Activated CD8-positive, alpha-beta memory T cell treated with anti-CD3 and anti-CD28 coated beads, Interleukin-2, amount 10 ng/mL, durations not matched to agents 7 days and 5 days (primary cell): ENCODE data around the gene EVL. TPM values are rescaled to one million over a fixed set of nuclear protein-coding genes. Genes with fewer than 3 reads are reported as not detected.

ENCODE experiments used
- ATAC-seq: fragments of 150-1000 bp; cut with Tn5 transposase; one replicate; pipeline ENCODE4 v1.10.0; 2021; ENCODE audit warnings: moderate library complexity
- CTCF ChIA-PET: fragments of 350-600 bp; sonication (Branson Sonifier 250); formaldehyde crosslinking; loops from one replicate; lab custom pipeline; 2021; ENCODE audit warnings: antibody characterized with exemption; lab: Charles Lee
- DNase-seq: peaks from one replicate; pipeline ENCODE4 v3.0.0-alpha.2; 2020
- H3K27ac Mint-ChIP-seq: one replicate; pipeline ENCODE4 v1.8.0; 2021; ENCODE audit warnings: mild to moderate bottlenecking, mixed read lengths
- H3K27me3 Mint-ChIP-seq: one replicate; pipeline ENCODE4 v1.8.0; 2021; ENCODE audit warnings: mixed read lengths
- H3K36me3 Mint-ChIP-seq: one replicate; pipeline ENCODE4 v1.8.0; 2021; ENCODE audit warnings: mild to moderate bottlenecking, mixed read lengths
- H3K4me1 Mint-ChIP-seq: one replicate; pipeline ENCODE4 v1.8.0; 2021; ENCODE audit warnings: mixed read lengths
- H3K4me3 Mint-ChIP-seq: one replicate; pipeline ENCODE4 v1.8.0; 2021; ENCODE audit warnings: mild to moderate bottlenecking, moderate library complexity, mixed read lengths
- H3K9me3 Mint-ChIP-seq: one replicate; pipeline ENCODE4 v1.8.0; 2022; ENCODE audit warnings: low read depth, mixed read lengths
- total RNA-seq, 2 experiments: library from RNA; stranded (reverse); gene quantifications; one replicate each; pipeline ENCODE4 v1.2.3, GENCODE V29; 2021

Gene EVL
- total RNA-seq, 2 experiments from 2014 or later: 774 to 910 TPM

DNA sequence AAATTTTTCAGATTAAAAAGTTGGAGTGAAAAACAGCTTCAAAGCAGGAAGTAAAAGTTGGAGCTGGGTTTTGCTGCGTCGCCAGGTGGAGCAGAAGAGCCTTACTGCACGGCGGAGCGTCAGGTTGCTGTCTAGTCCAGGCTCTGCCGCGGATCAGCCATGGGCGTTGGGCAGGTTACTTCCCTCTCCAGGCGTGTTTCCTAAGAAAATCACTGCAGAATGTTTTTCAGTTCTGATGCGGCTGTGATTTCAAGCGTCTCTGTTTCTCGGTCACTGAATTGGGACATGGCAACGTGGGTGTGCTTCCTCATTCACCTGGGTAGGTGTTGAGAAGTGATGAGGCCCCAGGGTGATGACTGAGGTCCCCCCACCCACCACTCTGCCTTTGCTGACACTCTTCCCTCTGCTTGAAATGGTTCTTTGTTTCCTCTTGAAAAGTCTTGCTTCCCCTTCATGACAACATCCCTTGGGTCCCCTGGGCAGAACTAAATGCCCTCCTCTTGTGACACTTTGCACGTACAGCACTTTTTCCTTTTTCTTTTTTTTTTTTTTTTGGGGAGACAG, 7.6 kb downstream of the EVL start:
- peak overlapping the region; percentile 76 for H3K4me3 Mint-ChIP-seq
- H3K9me3 Mint-ChIP-seq: no peaks in the 10 kb centered on the region
- peaks cover 77% of the 10 kb centered on the region for H3K4me1 Mint-ChIP-seq
- H3K27me3 Mint-ChIP-seq: no peaks in the 10 kb centered on the region
- H3K36me3 Mint-ChIP-seq: peaks cover 84% of the 10 kb centered on the region
- peak overlapping the region; percentile 82 for H3K27ac Mint-ChIP-seq
- CTCF ChIA-PET: interaction anchor here (0.6 to 25.9 kb wide), 16 partner anchors 3 to 160 kb away, joined by 3 to 607 read pairs (median 4); partner anchors contain the start of gene EVL
- no peak for ATAC-seq
- DNase-seq: peak; percentile 76

DNA sequence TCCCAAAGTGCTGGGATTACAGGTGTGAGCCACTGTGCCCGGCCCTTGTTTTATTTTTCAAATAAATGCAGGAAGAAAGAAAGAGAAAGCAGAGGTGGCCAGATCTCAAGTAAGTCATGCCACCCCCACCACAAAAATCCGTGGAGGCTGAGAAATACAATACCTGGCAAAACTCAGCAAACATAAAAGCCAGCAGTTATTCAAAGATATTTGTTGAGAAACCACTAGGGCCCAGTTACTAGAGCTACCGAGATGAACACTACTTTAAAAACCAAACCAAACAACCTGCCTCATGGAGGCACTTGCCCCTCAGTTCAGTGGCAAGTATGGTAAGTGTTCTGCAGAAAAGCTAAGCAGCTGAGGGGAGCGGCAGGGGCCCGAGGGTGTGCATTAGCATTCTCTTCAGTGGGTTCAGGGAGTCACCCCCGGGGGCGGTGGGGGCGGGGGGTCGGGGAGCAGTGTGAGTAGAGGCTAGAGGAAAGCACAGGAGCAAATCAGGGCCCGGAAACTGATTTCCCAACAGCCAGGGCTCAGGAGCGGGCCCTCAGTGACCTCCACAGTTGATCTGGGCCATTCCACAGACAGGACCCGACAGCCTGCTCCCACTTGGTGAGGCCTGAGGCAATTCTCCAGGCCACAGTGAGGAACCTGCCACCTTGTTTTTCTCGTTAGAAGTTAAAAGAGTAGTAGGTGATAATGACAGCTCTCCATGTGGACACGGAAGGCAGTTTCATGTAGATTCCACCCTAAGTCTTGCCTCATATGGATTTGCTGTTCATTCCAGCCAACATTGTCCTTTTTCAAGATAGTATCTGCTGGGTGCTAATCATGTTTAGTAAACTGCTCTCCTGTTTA, 8.6 kb downstream of the EVL start:
- H3K36me3 Mint-ChIP-seq: peaks cover 84% of the 10 kb centered on the region
- H3K4me3 Mint-ChIP-seq: peak overlapping the region; percentile 76
- no peaks in the 10 kb centered on the region for H3K9me3 Mint-ChIP-seq
- CTCF ChIA-PET: interaction anchor here (0.6 to 25.9 kb wide), 8 partner anchors 2 to 148 kb away, joined by 3 to 607 read pairs (median 14); partner anchors contain the start of gene EVL
- ATAC-seq: no peak
- H3K27me3 Mint-ChIP-seq: no peaks in the 10 kb centered on the region
- H3K4me1 Mint-ChIP-seq: peaks cover 80% of the 10 kb centered on the region
- no peak for DNase-seq
- peak overlapping the region; percentile 89 for H3K27ac Mint-ChIP-seq

DNA sequence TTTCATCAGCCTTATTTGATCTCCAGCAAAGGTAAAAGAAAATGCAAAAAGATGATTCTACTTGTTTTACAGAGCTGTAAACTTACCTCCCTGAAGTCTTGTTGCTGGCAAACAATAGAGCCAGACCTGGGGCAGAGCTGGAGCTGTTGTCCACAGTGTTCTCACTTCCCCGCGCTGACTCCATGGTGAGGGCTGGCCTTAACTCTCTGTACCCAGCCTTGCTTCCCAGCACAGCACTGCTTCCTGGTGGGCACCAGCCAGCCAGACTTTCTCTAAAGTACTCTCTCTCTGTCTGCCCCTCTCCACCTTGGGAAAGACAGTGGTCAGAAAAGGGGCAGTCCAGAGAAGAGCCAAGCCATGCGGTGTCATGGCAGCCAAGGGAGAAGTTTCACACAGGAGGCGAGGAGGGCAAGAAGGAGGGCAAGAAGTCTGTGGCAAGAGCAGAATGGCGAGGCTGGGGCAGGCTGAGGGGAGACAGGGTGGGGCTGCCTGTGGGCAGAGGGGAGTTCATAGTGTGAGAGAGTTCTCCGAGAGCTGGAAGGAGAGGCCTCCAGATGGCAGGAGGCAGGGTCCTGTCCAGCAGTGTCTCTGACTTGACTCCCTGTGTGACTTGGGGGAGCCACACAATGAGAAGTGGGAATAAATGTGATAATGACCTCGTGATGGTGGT, 9.3 kb downstream of the EVL start:
- H3K4me3 Mint-ChIP-seq: peak overlapping the region; percentile 76
- CTCF ChIA-PET: interaction anchor here (3.1 to 23.4 kb wide), 4 partner anchors 11 to 92 kb away, joined by 11 to 607 read pairs (median 247); partner anchors contain the start of gene EVL
- peaks cover 87% of the 10 kb centered on the region for H3K4me1 Mint-ChIP-seq
- no peaks in the 10 kb centered on the region for H3K9me3 Mint-ChIP-seq
- H3K27me3 Mint-ChIP-seq: no peaks in the 10 kb centered on the region
- H3K27ac Mint-ChIP-seq: peak overlapping the region; percentile 89
- ATAC-seq (no peak), DNase-seq (no peak)
- peaks cover 84% of the 10 kb centered on the region for H3K36me3 Mint-ChIP-seq

DNA sequence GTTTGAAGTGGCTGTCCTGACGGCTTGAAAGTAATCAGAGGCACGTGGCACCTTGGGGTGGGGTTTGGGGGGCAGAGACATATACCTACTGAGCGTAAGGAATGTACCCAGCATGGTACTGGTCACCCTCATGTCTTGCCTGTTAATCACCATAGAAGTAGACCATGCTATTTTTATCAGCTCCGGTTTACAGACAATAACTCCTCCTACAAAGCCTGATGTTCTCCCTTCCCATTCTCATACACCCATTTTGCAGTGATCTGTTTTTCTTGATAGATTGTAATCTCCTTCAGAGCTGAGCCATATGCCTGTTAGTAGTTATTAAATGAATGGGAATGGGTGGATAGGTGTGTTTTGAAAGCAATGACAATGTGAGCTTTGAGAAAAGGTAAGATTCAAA, 10.5 kb downstream of the EVL start:
- no peaks in the 10 kb centered on the region for H3K9me3 Mint-ChIP-seq
- peak overlapping the region; percentile 76 for H3K4me3 Mint-ChIP-seq

DNA sequence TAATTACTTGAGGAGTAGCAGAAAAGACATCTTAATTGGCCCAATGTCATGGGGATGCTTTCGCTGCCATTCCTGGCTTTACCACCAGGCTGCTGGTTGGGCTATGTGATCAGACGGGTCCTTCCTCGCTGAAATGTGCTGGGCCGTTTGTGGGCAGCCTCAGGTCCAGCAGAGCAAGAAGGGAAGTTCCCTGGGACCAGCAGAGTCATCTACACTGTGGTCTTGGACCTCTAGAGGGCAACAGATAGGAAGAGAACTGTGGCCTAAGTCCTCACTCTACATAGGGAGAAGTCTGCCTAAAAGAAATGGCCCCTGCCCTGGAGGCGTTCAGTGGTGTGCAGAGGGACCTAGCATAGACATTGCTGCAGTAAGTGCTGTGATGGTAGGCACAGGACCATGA, 10.9 kb downstream of the EVL start:
- H3K4me3 Mint-ChIP-seq: peak overlapping the region; percentile 76
- peak; percentile 24 for ATAC-seq
- peak; percentile 73 for DNase-seq
- H3K27ac Mint-ChIP-seq: peak overlapping the region; percentile 89
- H3K27me3 Mint-ChIP-seq: no peaks in the 10 kb centered on the region
- H3K9me3 Mint-ChIP-seq: no peaks in the 10 kb centered on the region
- H3K4me1 Mint-ChIP-seq: peaks cover 92% of the 10 kb centered on the region
- CTCF ChIA-PET: interaction anchor here (1.4 to 23.4 kb wide), 5 partner anchors 9 to 115 kb away, joined by 3 to 607 read pairs (median 18); partner anchors contain the start of gene EVL
- H3K36me3 Mint-ChIP-seq: peaks cover 82% of the 10 kb centered on the region

More for the DNA sequence above, 10.5 kb downstream of the EVL start:
- CTCF ChIA-PET: interaction anchor here (1.4 to 23.4 kb wide), 5 partner anchors 10 to 116 kb away, joined by 3 to 607 read pairs (median 18); partner anchors contain the start of gene EVL
- H3K4me1 Mint-ChIP-seq: peaks cover 93% of the 10 kb centered on the region
- peaks cover 84% of the 10 kb centered on the region for H3K36me3 Mint-ChIP-seq
- no peaks in the 10 kb centered on the region for H3K27me3 Mint-ChIP-seq
- H3K27ac Mint-ChIP-seq: peak overlapping the region; percentile 89
- no peak for DNase-seq
- ATAC-seq: no peak

DNA sequence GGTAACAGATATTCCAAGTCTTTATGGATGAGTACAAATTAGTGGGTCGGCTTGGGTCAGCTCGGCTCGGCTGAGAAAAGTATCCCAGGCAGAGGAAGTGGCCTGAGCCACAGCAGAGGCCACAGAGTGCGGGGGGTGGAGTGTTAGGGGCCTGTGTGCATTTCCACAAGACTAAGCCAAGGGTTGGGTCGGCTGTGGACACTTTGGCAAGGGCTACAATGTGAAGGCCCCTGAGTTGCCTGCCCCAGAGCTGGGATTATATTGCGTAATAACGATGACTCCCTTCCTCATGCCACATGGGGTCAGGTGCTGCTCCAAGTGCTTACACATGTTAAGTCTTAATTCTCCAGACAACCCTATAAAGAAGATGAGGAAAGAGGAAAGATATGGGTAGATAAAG, 11.4 kb downstream of the EVL start:
- no peak for ATAC-seq
- Mint-ChIP-seq H3K9me3 (no peaks in the 10 kb centered on the region), H3K4me1 (peaks cover 93% of the 10 kb centered on the region), H3K36me3 (peaks cover 83% of the 10 kb centered on the region), H3K27ac (peak overlapping the region; percentile 89), H3K4me3 (peak overlapping the region; percentile 76), H3K27me3 (no peaks in the 10 kb centered on the region)
- no peak for DNase-seq
- CTCF ChIA-PET: interaction anchor here (0.7 to 23.4 kb wide), 7 partner anchors 9 to 116 kb away, joined by 3 to 607 read pairs (median 11); partner anchors contain the start of gene EVL

DNA sequence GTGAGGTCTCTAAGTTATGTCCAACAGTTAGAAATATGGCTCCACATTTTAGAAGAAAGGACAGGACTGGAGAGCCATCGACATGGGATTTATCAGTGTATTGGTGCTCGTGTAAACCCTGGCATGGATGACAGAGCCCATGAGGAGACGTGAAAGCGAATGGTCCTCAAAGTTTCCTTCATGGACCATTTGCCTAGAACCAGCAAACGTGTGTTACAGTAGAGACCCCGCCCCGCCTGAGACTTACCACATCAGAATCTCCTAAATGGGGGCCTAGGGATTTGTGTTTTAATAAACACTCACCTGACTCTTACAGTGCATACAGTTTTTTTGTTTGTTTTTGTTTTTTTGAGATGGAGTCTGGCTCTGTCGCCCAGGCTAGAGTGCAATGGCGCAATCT, 12.2 kb downstream of the EVL start:
- peak overlapping the region; percentile 89 for H3K27ac Mint-ChIP-seq
- no peaks in the 10 kb centered on the region for H3K27me3 Mint-ChIP-seq
- H3K4me3 Mint-ChIP-seq: peak overlapping the region; percentile 76
- H3K9me3 Mint-ChIP-seq: no peaks in the 10 kb centered on the region
- DNase-seq (no peak), ATAC-seq (no peak)
- CTCF ChIA-PET: interaction anchor here (1.0 to 23.4 kb wide), 5 partner anchors 8 to 115 kb away, joined by 5 to 607 read pairs (median 18); partner anchors contain the start of gene EVL
- H3K36me3 Mint-ChIP-seq: peaks cover 82% of the 10 kb centered on the region
- H3K4me1 Mint-ChIP-seq: peaks cover 95% of the 10 kb centered on the region

DNA sequence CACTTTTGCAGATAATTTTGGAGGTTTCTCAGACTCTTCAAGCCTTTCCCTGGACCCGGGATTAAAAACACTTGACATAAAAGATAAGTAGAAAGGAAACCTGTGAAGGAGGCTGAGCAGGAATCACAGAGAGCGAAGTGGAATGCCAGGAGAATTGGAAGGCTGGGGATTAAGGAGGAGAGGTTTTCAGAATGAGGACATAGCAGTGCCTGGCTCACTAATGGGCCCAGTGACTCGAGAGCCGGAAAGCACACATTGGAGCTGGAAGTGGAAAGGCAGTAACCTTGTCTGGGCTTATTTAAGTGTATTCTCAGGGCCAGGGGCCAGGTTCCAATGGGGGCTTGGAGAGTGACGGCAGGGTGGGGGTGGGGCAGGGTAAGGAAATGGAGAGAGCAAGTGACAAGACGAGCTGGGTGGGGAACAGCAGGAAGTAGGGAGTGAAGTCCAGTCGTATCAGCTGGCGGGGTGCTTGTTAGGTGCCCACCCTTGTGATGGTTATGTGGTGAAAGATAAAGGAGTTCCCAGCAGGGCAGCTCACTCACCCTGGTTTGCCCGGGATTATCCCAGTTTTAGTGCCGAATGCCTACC, 13.1 kb downstream of the EVL start:
- DNase-seq (no peak), ATAC-seq (no peak)
- CTCF ChIA-PET: interaction anchor here (1.0 to 23.4 kb wide), 6 partner anchors 17 to 116 kb away, joined by 3 to 607 read pairs (median 8); partner anchors contain the start of gene EVL
- Mint-ChIP-seq H3K27me3 (no peaks in the 10 kb centered on the region), H3K27ac (peak overlapping the region; percentile 89), H3K36me3 (peaks cover 81% of the 10 kb centered on the region), H3K4me1 (peaks cover 95% of the 10 kb centered on the region), H3K4me3 (peak overlapping the region; percentile 76), H3K9me3 (no peaks in the 10 kb centered on the region)

DNA sequence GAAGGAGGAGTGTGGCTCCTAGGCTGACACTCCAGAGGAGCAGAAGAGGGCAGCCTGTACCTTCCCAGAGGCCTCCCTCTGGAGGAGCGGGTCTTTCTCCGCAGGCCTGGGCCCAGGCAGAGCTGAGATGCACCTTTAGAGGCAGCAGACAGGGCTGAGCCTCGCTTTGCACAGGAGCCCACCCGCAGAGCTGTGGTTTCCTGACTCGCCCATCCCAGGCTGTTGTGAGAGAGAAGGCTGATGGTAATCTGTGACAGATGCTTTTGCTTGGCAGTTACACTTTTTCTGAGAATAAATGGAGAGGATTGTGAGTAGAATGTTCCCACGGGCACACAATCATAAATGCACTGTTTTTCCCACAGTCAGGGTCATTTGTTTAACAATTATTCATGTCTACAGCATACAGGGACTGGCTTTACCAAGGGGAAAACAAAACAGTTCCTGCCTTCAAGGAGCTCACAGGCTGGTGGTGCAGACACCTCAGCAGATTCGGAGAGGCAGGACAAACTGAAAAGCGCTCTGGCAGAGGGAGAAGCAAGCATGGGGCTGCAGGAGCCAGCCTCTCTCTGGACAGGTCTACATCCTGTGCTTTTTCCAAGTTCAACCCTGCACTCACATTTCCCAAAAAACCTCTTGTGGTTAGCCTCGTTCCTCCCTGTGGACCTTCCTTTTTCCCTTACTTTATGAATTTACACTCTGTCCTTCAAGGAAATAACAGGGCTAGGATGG, 13.9 kb downstream of the EVL start:
- Mint-ChIP-seq H3K4me3 (peak overlapping the region; percentile 76), H3K27ac (peak overlapping the region; percentile 89), H3K27me3 (no peaks in the 10 kb centered on the region), H3K4me1 (peaks cover 96% of the 10 kb centered on the region), H3K36me3 (peaks cover 83% of the 10 kb centered on the region), H3K9me3 (no peaks in the 10 kb centered on the region)
- CTCF ChIA-PET: interaction anchor here (1.0 to 23.4 kb wide), 6 partner anchors 18 to 115 kb away, joined by 3 to 607 read pairs (median 8); partner anchors contain the start of gene EVL
- peak; percentile 96 for DNase-seq
- ATAC-seq: peak; percentile 80

DNA sequence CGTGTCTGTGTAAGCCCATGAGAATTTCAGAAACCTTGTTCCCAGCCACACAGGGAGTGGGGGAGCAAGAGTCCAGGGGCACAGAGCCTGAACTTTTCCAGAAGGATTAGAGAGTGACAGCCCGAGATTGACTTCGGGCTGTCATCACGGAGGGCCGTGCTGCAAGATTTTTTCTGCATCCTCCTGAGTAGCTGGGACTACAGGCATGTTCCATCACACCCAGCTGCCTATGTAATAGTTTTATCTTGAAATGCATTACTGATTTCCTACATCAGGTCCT, 14.4 kb downstream of the EVL start:
- peaks cover 96% of the 10 kb centered on the region for H3K4me1 Mint-ChIP-seq
- ATAC-seq: no peak

DNA sequence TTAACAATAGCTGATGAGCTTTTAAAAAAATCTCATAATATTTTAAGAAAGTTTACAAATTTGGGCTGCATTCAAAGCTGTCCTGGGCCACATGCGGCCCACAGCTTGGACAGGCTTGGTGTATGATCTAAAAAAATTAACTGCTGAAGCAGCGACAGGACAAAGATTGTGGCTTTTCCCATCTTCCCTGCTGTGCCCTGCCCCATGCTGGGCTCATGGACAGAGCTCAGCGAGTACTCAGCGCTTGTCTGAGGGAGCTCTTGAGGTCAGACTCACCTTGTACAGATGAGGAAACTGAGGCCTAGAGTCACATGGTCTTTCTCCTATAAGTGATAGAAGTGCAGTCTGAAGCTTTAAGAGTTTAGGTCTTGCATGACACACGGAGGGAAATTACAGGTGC, 15.0 kb downstream of the EVL start:
- Mint-ChIP-seq H3K9me3 (no peaks in the 10 kb centered on the region), H3K27me3 (no peaks in the 10 kb centered on the region), H3K27ac (peak overlapping the region; percentile 89), H3K4me3 (peak overlapping the region; percentile 76), H3K4me1 (peaks cover 96% of the 10 kb centered on the region), H3K36me3 (peaks cover 83% of the 10 kb centered on the region)
- CTCF ChIA-PET: interaction anchor here (0.7 to 23.4 kb wide), 6 partner anchors 11 to 206 kb away, joined by 3 to 607 read pairs (median 6); partner anchors contain the start of gene EVL
- ATAC-seq (no peak), DNase-seq (no peak)

More for the DNA sequence above, 14.4 kb downstream of the EVL start:
- Mint-ChIP-seq H3K4me3 (peak overlapping the region; percentile 76), H3K27ac (peak overlapping the region; percentile 89), H3K9me3 (no peaks in the 10 kb centered on the region), H3K27me3 (no peaks in the 10 kb centered on the region), H3K36me3 (peaks cover 83% of the 10 kb centered on the region)
- CTCF ChIA-PET: interaction anchor here (0.7 to 23.4 kb wide), 6 partner anchors 19 to 206 kb away, joined by 3 to 607 read pairs (median 6); partner anchors contain the start of gene EVL
- DNase-seq: no peak
